ENCODE measurements around the gene C3orf22. TPM values are rescaled to one million over a fixed set of nuclear protein-coding genes. Genes with fewer than 3 reads are reported as not detected.

Gene C3orf22
- total RNA-seq, 2 experiments from 2014 or later: not detected

DNA sequence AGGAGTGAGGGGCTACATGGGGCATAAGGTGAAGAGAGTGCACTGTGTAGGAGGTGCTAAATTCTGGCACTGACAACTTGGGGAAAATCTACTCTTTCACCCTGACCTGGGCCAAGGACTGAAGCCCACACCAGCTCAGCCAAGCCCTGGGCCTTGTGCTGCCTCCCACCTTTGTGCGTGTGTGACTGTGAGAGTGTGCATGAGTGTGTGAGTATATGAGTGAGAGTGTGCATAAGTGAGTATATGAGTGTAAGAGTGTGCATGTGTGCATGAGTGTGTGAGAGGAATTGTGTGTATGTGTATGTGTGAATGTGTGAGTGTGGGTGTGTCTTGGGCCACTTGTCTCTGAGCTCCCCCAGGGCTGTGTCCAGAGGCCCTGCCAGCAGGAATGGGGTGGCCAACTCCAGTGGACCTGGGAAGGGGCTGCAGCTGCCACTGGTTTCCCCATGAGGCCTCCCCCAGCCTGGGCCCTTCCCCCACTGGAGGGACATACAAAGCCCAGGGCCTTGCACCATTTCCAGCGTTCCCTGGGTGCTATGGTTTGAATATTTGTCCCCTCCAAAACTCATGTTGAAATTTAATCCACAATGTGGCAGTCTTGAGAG, 15.2 kb downstream of the C3orf22 start:
- H3K9me3 Mint-ChIP-seq (ENCODE audit: low read depth): peaks cover 3% of the 10 kb centered on the region
- H3K4me3 Mint-ChIP-seq: no peak overlapping the region
- no peaks in the 10 kb centered on the region for H3K36me3 Mint-ChIP-seq
- CTCF ChIA-PET: no interaction called here
- ATAC-seq (no peak), DNase-seq (no peak)
- peaks cover 12% of the 10 kb centered on the region for H3K27me3 Mint-ChIP-seq
- peaks cover 6% of the 10 kb centered on the region for H3K4me1 Mint-ChIP-seq
- no peak overlapping the region for H3K27ac Mint-ChIP-seq

DNA sequence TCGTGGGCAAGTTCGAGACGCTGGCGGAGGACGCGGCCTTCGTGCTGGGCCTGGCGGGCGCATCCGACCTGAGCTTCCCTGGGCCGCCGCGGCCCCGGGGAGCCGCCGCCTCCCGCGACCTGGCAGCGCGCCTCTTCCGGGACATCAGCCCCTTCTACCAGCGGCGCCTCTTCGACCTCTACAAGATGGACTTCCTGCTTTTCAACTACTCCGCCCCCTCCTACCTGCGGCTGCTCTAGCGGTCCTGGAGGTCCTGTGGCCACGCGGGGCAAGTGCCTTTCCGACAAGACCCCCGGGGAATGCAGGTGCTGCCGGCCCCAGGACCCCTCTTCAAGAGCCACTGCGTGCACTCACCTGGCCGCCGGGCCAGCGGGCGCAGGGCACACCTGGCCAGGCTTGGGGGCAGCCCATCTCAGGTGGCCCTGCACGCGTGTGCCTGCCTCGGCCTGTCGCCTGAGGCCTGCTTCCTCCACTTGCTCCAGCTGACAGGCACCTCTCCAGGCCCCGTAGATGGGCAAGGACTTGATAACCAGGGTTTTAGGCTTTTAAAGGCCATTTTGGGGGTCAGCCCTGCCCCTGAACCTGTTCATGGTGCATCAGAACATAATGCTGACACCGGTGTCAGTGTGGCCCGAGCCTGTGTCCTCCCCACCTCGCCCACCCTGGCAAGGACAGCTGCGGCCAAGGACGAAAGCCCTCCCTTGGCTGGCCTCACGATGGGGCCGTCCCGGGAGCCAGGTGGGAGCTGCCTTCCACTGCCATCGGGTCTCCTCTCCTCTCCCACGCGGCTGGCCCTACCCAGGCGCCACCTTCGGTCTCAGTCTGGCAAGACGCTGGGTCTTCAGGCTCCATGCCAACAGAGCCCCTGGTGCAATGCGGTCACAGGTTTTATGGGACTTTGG, 16.1 kb downstream of the C3orf22 start:
- Mint-ChIP-seq H3K27ac (no peak overlapping the region), H3K4me3 (no peak overlapping the region), H3K27me3 (peaks cover 11% of the 10 kb centered on the region), H3K36me3 (no peaks in the 10 kb centered on the region), H3K4me1 (peaks cover 6% of the 10 kb centered on the region), H3K9me3 (ENCODE audit: low read depth) (peaks cover 3% of the 10 kb centered on the region)
- CTCF ChIA-PET: no interaction called here
- ATAC-seq (no peak), DNase-seq (peak; percentile 37)

DNA sequence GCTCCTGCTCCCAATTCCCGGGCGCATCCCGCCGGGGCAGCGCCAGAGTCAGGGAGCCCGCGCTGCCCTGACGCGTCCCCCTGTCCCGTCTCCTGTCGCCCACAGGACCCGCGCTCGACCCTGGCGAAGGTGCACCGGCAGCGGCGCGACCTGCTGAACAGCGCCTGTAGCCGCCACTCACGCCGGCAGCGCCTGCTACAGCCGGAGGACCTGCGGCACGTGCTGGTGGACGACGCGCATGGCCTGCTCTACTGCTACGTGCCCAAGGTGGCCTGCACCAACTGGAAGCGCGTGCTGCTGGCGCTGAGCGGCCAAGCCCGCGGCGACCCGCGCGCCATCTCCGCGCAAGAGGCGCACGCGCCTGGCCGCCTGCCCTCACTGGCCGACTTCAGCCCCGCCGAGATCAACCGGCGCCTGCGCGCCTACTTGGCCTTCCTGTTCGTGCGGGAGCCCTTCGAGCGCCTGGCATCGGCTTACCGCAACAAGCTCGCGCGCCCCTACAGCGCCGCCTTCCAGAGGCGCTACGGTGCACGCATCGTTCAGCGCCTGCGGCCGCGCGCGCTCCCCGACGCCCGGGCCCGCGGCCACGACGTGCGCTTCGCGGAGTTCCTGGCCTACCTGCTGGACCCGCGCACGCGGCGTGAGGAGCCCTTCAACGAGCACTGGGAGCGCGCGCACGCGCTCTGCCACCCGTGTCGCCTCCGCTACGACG, 16.9 kb downstream of the C3orf22 start:
- peaks cover 3% of the 10 kb centered on the region for H3K9me3 Mint-ChIP-seq (ENCODE audit: low read depth)
- no peaks in the 10 kb centered on the region for H3K36me3 Mint-ChIP-seq
- no peak overlapping the region for H3K27ac Mint-ChIP-seq
- CTCF ChIA-PET: no interaction called here
- no peak overlapping the region for H3K4me3 Mint-ChIP-seq
- peaks cover 5% of the 10 kb centered on the region for H3K27me3 Mint-ChIP-seq
- DNase-seq (no peak), ATAC-seq (no peak)
- peaks cover 6% of the 10 kb centered on the region for H3K4me1 Mint-ChIP-seq

DNA sequence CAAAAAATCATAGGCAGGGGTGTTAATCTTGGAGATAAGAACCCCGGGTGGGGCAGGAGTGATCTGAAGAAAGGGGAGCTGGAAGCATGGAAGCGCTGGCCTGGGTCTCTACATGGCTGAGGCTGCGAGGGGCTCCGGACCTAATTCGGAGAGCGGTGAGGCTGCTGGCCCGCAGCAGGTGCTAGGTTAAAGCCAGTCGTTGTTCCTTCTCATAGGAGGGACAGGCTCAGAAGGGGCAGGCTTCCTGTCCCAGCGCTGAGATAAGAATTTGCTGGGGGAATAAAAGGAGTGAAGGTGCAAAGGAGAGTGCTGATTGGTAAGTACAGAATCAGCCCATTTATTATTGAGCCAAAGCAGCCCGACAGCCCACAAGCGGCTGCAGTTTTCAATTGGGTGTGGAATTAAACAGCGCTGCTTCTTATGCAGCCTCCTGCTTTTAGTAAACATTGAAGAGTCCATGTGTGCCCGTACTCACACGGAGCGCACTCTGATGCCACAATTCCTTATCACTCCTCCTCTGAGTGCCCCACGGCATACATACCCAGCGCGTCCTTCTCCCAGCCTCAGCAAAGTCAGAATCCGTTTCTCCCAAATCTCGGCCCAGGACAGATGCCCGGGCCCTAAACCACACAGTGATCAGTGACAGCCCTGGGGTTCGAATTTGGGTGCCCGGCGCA, 17.6 kb downstream of the C3orf22 start:
- CTCF ChIA-PET: no interaction called here
- no peak for ATAC-seq
- Mint-ChIP-seq H3K27me3 (peaks cover 3% of the 10 kb centered on the region), H3K27ac (no peak overlapping the region), H3K9me3 (ENCODE audit: low read depth) (peaks cover 3% of the 10 kb centered on the region), H3K4me1 (peaks cover 6% of the 10 kb centered on the region), H3K4me3 (no peak overlapping the region), H3K36me3 (no peaks in the 10 kb centered on the region)
- no peak for DNase-seq

DNA sequence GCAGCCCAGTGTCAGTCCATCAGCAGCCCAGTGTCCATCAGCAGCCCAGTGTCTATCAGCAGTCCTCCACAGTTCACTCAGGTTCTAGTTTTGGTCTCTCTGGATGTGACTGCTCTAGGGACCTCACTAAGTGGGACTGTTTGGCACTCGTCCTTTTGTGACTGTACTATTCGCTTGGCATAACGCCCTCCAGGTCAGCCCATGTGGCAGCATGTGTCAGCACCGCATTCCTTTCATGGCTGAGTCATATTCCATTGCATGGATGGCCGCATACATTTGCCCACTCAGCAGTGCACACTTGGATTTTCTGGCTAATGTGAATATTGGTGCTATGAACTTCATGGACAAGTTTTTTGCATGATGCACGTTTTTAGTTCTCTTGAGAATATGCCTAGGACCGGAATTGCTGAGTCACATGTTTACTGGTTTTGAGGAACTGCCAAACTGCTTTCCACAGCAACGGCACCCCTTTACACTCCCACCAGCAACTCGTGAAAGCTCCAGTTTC, 18.3 kb downstream of the C3orf22 start:
- ATAC-seq: no peak
- CTCF ChIA-PET: no interaction called here
- H3K36me3 Mint-ChIP-seq: no peaks in the 10 kb centered on the region

DNA sequence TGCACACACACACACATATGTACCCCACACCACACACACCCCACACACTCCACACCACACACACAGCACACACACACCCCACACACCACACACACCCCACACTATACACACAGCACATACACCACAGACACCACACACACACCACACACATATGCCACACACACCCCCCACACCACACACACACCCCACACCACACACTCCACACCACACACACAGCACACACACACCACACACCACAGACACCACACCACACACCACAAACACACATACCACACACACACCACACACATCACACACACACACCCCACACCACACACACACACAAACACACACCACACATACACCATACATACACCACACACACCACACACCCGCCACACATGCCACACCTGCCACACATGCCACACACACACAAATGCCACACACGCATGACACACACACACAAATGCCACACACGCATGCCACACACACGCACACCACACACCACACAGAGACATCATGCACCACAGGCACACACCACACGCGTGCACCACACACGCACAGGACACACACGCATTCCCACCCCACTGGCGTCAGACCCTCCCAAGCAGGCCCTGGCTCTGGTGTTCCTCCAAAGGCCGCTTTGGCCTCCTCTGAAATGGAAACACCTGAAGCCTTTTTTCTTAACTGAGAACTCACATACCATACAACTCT, 19.0 kb downstream of the C3orf22 start:
- Mint-ChIP-seq H3K27ac (no peak overlapping the region), H3K27me3 (peaks cover 3% of the 10 kb centered on the region), H3K9me3 (ENCODE audit: low read depth) (peaks cover 3% of the 10 kb centered on the region), H3K36me3 (no peaks in the 10 kb centered on the region), H3K4me3 (no peak overlapping the region), H3K4me1 (peaks cover 6% of the 10 kb centered on the region)
- no peak for DNase-seq
- CTCF ChIA-PET: no interaction called here
- no peak for ATAC-seq

More for the DNA sequence above, 18.3 kb downstream of the C3orf22 start:
- H3K27ac Mint-ChIP-seq: no peak overlapping the region
- peaks cover 6% of the 10 kb centered on the region for H3K4me1 Mint-ChIP-seq
- H3K9me3 Mint-ChIP-seq (ENCODE audit: low read depth): peaks cover 3% of the 10 kb centered on the region
- H3K27me3 Mint-ChIP-seq: peaks cover 3% of the 10 kb centered on the region
- no peak for DNase-seq
- H3K4me3 Mint-ChIP-seq: no peak overlapping the region

DNA sequence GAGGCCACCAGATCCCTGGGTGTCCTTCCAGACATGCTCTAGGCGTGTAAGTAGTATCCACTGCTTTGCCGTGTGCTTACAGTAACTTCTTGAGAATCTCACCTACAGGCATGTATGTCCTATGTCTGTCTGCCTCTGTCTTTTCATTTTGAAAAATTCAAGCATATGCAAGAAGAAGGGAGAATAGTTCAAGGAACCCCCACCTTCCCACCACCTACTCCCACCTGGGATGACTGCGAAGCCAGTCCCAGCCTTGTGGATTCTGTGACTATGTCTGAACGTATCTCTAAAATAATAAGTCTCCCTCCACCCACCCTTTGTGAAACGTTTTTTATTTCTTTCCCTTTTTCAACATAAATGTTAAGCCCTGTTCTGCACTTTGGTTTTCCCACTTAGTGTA, 19.8 kb downstream of the C3orf22 start:
- H3K4me3 Mint-ChIP-seq: no peak overlapping the region
- peaks cover 4% of the 10 kb centered on the region for H3K27me3 Mint-ChIP-seq
- CTCF ChIA-PET: no interaction called here
- ATAC-seq (no peak), DNase-seq (no peak)
- peaks cover 6% of the 10 kb centered on the region for H3K4me1 Mint-ChIP-seq
- peaks cover 3% of the 10 kb centered on the region for H3K9me3 Mint-ChIP-seq (ENCODE audit: low read depth)
- H3K36me3 Mint-ChIP-seq: no peaks in the 10 kb centered on the region
- H3K27ac Mint-ChIP-seq: no peak overlapping the region

DNA sequence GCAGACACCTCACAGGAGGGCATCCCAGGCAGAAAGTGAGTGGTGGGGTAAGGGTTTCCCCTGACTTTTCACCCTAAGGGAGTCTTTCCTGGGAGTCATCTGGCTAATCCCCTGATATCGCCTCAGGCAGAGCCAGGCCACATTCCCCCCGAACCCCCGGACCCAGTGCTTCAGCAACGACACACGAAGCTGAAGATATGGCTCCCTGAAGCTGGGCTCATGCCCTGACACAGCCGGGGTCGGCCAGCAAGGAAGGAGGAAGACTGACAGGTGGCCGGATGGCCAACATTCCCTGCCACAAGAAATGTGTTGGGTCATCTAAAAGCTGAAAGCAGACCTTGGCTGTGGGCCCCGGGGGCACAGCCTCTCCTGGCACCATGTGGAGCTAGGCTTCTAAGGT, 20.4 kb downstream of the C3orf22 start:
- DNase-seq (no peak), ATAC-seq (no peak)
- Mint-ChIP-seq H3K4me1 (peaks cover 6% of the 10 kb centered on the region), H3K27me3 (peaks cover 10% of the 10 kb centered on the region), H3K9me3 (ENCODE audit: low read depth) (peaks cover 3% of the 10 kb centered on the region), H3K36me3 (no peaks in the 10 kb centered on the region), H3K27ac (no peak overlapping the region), H3K4me3 (no peak overlapping the region)
- CTCF ChIA-PET: no interaction called here

DNA sequence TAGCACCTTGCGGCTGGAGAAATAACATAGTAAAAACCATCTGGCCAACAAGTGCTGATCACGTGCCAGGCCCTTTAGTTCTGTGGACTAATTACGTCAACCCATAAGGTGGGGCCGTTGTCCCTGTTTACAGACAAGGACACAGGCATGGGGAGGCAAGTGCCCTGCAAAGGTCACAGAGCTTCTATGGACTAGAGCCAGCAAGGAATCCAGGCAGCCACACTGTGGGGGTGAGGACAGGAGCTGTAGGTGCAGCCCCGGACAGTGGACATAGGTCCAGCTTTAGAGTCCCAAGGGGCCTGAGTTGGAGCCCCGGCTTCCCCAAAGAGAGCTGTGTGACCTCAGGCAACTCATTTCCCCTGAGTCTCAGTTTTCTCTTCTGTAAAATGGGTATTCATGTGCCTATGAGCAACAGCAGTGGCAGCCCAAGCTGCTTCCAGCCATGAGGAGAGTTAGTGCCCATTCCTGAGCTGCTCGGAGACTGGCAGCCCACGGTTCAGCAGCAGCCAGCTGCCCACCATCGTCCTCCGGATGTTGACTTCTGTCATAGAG, 20.9 kb downstream of the C3orf22 start:
- ATAC-seq: no peak
- H3K36me3 Mint-ChIP-seq: no peaks in the 10 kb centered on the region
- no peak for DNase-seq
- peaks cover 3% of the 10 kb centered on the region for H3K9me3 Mint-ChIP-seq (ENCODE audit: low read depth)
- H3K4me3 Mint-ChIP-seq: no peak overlapping the region
- H3K27ac Mint-ChIP-seq: no peak overlapping the region
- H3K4me1 Mint-ChIP-seq: peaks cover 6% of the 10 kb centered on the region
- CTCF ChIA-PET: no interaction called here
- H3K27me3 Mint-ChIP-seq: peaks cover 11% of the 10 kb centered on the region

DNA sequence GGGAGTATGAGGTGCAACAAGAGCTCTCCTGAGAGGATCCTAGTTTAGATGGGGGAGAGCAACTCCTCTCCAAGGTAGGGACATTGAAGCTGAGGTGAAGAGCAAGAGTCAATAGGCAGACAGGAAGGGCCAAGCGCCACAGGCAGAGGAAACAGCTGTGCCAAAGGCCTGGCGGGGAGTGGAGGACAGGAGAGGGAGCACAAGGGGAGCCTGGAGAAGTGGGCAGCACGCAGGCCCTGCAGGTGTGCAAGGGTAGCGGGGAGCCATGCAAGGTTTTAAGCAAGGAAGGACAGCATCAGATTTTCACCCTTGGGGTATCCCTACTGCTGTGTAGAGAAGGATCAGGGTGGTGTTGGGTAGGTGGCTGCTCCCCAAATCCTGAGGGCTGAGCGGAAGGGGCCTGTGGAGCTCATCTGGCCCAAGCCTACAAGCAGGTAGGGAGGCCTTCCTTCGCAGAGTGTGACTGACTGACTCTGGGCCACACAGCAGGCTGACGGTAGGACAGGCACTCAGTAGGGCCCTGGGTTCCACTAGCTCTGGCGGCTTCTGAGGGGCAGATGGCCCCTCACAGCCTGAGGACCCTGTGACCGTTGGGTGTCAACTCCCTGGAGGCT, 21.5 kb downstream of the C3orf22 start:
- Mint-ChIP-seq H3K9me3 (ENCODE audit: low read depth) (peaks cover 3% of the 10 kb centered on the region), H3K27me3 (peaks cover 16% of the 10 kb centered on the region)

DNA sequence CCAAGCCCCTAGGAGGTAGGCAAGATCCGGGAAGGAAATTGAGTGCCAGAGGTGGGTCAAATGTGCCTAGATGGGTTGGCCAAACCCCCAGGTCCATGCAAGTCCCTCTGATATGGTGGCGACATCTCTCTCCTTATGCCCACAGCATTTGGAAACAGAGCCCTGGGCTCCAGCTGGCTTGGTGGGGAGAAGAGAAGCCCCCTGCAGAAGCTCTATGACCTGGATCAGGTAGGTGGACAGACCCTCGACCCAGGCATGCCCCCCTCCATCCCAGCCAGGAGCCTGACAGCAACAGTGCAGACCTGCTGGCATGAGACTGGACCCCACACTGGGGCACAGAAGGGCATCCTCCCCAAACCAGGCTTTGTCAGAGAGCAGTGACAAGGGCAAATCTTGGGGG, 22.6 kb downstream of the C3orf22 start:
- Mint-ChIP-seq H3K4me1 (peaks cover 6% of the 10 kb centered on the region), H3K9me3 (ENCODE audit: low read depth) (peaks cover 3% of the 10 kb centered on the region), H3K4me3 (no peak overlapping the region), H3K27me3 (peaks cover 17% of the 10 kb centered on the region), H3K36me3 (no peaks in the 10 kb centered on the region), H3K27ac (no peak overlapping the region)
- no peak for ATAC-seq
- DNase-seq: no peak
- CTCF ChIA-PET: no interaction called here

More for the DNA sequence above, 21.5 kb downstream of the C3orf22 start:
- Mint-ChIP-seq H3K4me3 (no peak overlapping the region), H3K4me1 (peaks cover 6% of the 10 kb centered on the region), H3K36me3 (no peaks in the 10 kb centered on the region), H3K27ac (no peak overlapping the region)
- no peak for DNase-seq
- CTCF ChIA-PET: no interaction called here
- no peak for ATAC-seq

DNA sequence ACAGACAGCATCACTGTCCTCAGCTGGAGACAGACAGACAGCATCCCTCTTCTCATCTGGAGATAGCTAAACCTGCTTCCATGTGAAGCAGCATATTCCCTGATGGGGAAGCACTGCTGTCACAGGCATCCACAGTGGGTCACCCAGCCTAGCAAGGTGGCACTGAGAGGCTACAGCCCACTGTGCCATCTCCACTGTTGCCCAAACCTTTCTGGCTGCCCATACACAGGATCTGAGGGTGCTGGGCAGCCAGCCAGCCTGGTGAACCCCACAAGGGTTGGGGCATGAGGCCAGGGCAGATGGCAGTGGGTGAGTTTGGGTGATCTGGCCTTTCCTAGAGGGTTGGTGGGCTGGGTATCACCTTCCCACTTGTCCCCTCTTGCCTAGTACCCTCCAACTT, 23.1 kb downstream of the C3orf22 start:
- ATAC-seq (no peak), DNase-seq (no peak)
- H3K36me3 Mint-ChIP-seq: no peaks in the 10 kb centered on the region
- no peak overlapping the region for H3K27ac Mint-ChIP-seq
- peaks cover 3% of the 10 kb centered on the region for H3K9me3 Mint-ChIP-seq (ENCODE audit: low read depth)
- CTCF ChIA-PET: no interaction called here
- H3K4me3 Mint-ChIP-seq: no peak overlapping the region
- H3K27me3 Mint-ChIP-seq: peaks cover 14% of the 10 kb centered on the region
- H3K4me1 Mint-ChIP-seq: peaks cover 2% of the 10 kb centered on the region

Measured in activated CD8-positive, alpha-beta memory T cell treated with anti-CD3 and anti-CD28 coated beads, Interleukin-2, amount 10 ng/mL, durations not matched to agents 7 days and 5 days (primary cell).